ENCODE data around the gene SPTBN1.
A peak's percentile ranks its signal among the peaks of the same experiment; 100 is the strongest.

SPTBN1 gene

DNA sequence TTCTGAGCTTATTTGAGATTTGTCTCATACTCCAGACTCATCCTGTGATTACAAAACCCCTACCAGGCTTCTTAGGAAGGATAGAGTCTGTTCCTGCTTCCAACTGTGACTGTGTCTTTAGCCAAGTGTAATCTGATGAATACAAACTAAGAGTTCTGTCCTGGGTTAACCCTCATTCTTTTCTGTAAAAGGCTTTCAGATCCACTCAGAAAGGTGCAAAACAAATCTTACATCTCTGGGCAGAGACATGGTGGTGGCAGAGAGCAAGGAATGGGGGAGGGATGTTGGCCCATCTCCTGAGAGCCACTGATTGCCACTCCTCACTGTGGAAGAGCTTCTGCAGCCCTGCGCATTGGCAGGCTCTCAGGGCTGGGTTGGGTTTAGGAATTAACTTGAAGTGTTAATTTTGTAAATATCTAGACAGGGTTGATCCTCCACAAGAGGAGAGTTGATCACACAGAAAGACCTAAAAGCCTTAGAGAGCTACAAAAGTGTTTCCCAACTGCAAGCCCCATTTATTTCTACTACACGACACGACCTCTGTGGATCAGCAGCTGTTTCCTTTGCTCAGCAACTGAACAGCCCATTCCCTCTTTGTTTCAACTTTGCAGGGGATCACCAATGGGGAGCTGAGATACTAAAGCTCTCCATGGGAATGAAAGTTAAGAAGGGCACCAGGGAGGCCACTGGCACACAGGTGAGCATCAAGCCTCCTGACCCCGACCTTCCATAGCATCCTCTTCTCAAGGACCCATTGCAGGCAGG, 23.7 kb upstream of the SPTBN1 start:
- no peak overlapping the region for H3K4me3 ChIP-seq (ENCODE audit: low read depth, low read length)

DNA sequence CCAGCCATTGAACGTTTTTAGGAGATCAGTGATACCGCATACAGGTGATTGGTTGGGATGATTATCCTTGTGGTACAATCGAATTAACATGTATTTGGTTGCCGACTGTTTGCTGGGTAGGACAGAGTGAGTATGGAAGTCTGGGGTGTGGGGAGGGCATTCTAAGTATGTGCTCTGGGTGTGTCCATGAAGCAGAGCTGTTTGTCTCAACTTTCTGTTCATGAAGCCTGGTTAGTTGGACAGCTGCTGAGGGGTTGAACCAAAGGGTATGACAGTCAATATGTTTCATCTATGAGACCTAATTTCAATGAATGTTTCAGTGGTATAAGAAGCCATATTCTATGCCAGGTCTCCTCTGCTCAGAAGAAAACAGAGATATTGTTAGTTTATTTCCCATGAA, 21.9 kb upstream of the SPTBN1 start:
- no peak overlapping the region for H3K4me3 ChIP-seq (ENCODE audit: low read depth, low read length)

GRCh38 chr2:54434711-54435110, 21.4 kb upstream of the SPTBN1 start:
- no peak overlapping the region for H3K4me3 ChIP-seq (ENCODE audit: low read depth, low read length)

- H3K4me3 ChIP-seq (ENCODE audit: low read depth, low read length) = no peak overlapping the region
Measured at GRCh38 chr2:54435325-54436226, 20.6 kb upstream of the SPTBN1 start.

- no peak overlapping the region for H3K4me3 ChIP-seq (ENCODE audit: low read depth, low read length)
Measured at GRCh38 chr2:54437588-54437987, 18.5 kb upstream of the SPTBN1 start.

GRCh38 chr2:54438271-54438670, 17.9 kb upstream of the SPTBN1 start:
- no peak overlapping the region for H3K4me3 ChIP-seq (ENCODE audit: low read depth, low read length)

DNA sequence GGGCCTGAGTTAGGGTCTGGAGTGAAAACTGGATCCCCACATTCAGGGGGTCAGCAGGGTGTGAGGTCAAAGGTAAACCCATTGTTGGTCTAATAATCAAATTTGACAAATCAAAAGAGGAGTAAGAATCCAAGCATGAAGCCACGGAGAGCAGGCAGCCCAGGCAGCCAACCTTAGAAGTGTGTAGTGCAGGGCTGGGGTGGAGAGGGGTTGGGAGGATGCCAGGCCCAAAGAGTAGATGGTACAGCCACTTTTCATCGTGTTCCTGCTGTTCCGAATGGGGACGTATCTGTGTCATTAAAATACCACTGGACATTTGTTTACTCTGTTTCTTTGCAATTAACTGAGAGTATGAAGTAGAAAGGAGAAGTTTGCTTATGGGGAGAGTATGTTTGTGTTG, 16.5 kb upstream of the SPTBN1 start:
- no peak overlapping the region for H3K4me3 ChIP-seq (ENCODE audit: low read depth, low read length)

GRCh38 chr2:54440050-54440449, 16.1 kb upstream of the SPTBN1 start:
- no peak overlapping the region for H3K4me3 ChIP-seq (ENCODE audit: low read depth, low read length)

- no peak overlapping the region for H3K4me3 ChIP-seq (ENCODE audit: low read depth, low read length)
Measured at GRCh38 chr2:54444503-54444902, 11.6 kb upstream of the SPTBN1 start.

GRCh38 chr2:54446122-54446521, 10.0 kb upstream of the SPTBN1 start:
- no peak overlapping the region for H3K4me3 ChIP-seq (ENCODE audit: low read depth, low read length)

GRCh38 chr2:54446625-54447024, 9.5 kb upstream of the SPTBN1 start:
- H3K4me3 ChIP-seq (ENCODE audit: low read depth, low read length) = no peak overlapping the region

- H3K4me3 ChIP-seq (ENCODE audit: low read depth, low read length) = peak overlapping the region; percentile 71
Measured at GRCh38 chr2:54454548-54455130, 1.5 kb upstream of the SPTBN1 start.

DNA sequence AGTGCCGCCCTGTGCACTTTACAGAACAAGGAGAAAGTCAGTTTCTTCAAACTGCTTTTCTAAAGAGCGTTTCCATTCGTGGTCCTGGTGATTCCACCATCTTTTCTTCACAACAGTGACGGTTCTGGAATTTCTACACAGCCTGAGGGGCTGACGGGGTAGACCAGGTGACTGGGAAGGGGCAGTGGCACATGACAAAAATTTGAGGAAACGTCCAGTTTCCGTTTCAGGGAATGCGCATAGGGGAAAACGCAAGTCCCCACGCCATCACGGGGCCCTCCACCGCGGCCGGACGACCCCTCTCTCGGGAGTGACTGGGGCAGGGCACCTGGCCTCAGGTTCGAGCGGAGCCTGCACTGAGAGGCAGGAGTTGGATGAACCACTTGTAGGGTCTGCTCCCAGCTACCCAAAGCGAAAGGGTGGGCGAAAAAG, 980 bp upstream of the SPTBN1 start:
- peak overlapping the region; percentile 71 for H3K4me3 ChIP-seq (ENCODE audit: low read depth, low read length)

GRCh38 chr2:54456362-54456611, 160 bp downstream of the SPTBN1 start:
- peak overlapping the region; percentile 58 for H3K4me3 ChIP-seq (ENCODE audit: low read depth, low read length)

GRCh38 chr2:54456612-54457322, 640 bp downstream of the SPTBN1 start:
- H3K4me3 ChIP-seq (ENCODE audit: low read depth, low read length) = peak overlapping the region; percentile 58

DNA sequence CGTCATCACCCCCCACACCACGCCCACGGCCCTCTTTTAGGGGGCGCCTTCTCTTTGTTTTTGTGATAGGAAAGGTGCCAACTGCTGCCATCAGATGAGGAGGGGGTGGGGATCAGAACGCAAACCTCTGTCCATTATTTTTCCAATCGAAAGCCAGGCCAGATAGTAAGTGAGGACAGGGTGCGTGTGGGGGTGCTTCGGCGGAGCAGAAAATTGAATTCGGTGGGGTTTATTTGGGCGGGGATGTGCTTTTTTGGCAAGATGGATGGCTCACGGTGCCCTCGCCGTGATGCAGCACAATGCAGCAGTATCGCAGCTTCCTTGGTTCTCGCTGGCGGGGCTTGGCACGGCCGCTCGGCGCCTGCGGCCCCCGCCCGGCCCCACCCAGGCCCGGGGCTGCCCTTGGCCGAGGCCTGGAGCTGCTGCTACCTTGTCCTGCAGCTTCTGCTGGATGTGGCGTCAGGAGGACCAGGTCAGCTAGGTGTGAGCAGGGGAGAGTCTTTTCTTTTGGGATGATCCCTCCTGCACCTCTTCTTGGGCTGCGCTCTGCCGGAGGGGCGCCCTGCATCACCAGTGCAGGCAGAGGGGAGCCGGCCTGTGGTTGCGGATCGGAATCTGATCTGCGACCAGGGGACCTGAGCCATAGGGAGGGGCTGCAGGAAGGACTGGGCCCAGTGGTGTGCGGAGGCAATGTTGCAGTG, 1.3 kb downstream of the SPTBN1 start:
- peak overlapping the region; percentile 58 for H3K4me3 ChIP-seq (ENCODE audit: low read depth, low read length)

- no peak overlapping the region for H3K4me3 ChIP-seq (ENCODE audit: low read depth, low read length)
Measured at GRCh38 chr2:54459037-54459441, 2.9 kb downstream of the SPTBN1 start.

DNA sequence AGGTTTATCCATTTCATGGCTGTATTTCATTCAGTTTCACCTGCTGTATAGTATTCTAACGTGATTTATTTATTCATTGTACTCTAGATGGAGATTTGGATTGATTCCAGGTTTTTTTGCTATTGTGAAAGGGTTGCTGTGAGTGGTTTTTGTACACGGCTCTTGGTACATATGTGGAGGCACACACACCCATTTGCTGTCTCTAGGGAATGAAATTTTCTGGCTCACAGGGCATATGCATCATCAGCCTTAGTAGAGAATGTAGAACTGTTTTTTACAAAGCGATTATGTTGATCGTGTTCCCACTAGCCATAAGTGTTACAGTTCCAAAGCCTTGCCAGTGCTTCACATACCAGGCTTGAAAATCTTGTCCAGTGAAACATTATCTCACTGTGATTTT, 5.1 kb downstream of the SPTBN1 start:
- H3K4me3 ChIP-seq (ENCODE audit: low read depth, low read length) = no peak overlapping the region

DNA sequence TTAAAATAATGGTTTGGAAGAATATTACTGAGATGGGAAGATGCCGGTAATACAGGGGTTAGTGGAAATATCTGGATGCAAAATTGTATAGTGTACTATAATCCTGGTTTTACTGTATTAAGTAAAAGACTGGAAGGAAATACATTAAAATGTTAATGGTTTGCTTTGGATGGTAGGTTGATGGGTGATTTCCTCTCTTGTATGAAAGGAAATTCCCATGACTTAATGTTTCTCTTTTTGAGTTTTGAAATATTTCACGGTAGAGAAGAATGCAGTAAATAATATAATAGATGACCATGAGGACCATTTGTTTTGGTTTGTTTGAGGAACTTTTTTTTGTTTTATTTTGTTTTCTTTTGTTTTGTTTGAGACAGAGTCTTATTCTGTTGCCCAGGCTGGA, 8.2 kb downstream of the SPTBN1 start:
- H3K4me3 ChIP-seq (ENCODE audit: low read depth, low read length) = no peak overlapping the region

DNA sequence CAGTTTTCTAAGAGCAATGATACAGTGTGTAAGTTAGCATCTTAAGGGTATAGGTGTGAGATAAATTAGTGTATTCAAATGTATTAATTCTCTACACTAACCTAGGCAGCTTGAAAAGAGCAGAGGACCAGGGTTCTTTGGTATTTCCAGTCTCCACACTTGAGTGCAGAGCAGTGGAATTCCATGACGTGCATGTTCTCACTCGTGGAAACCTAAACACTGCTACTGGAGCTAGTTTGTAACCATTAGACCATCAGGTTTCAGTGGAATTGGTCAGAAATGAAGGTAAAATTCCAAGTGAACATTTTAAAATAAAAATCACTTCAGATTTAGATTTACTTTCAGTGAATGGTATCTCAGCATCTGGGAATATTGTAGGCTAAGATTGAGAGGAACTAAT, 9.0 kb downstream of the SPTBN1 start:
- no peak overlapping the region for H3K4me3 ChIP-seq (ENCODE audit: low read depth, low read length)

GRCh38 chr2:54466870-54467269, 10.7 kb downstream of the SPTBN1 start:
- H3K4me3 ChIP-seq (ENCODE audit: low read depth, low read length) = no peak overlapping the region
